HG03196 (cell line): Measurements from ENCODE around the gene RGS1.

Source experiments
- ATAC-seq: cut with Tn5 transposase; IDR thresholded peaks from one replicate; pipeline ENCODE4 v1.9.1; 2021; ENCODE audit not compliant: unreplicated experiment

Gene RGS1

GRCh38 chr1:192580351-192580962 is 4.9 kb downstream of the RGS1 start:
- ATAC-seq: peak; percentile 36

GRCh38 chr1:192581131-192581927 is 5.8 kb downstream of the RGS1 start:
- ATAC-seq: peak; percentile 16

GRCh38 chr1:192584866-192585265 is 9.3 kb downstream of the RGS1 start:
- ATAC-seq: no peak

- ATAC-seq: no peak
These were observed 12.1 kb downstream of the RGS1 start for GRCh38 chr1:192587386-192588266.

GRCh38 chr1:192588546-192588945 is 13.0 kb downstream of the RGS1 start:
- ATAC-seq: no peak

- ATAC-seq: no peak
These were observed 14.2 kb downstream of the RGS1 start for GRCh38 chr1:192589813-192590212.

- ATAC-seq: no peak
These were observed 16.9 kb downstream of the RGS1 start for GRCh38 chr1:192592517-192592916.

- ATAC-seq: no peak
These were observed 17.6 kb downstream of the RGS1 start for GRCh38 chr1:192592981-192593708.

- no peak for ATAC-seq
These were observed 19.7 kb downstream of the RGS1 start for GRCh38 chr1:192595299-192595698.

GRCh38 chr1:192598589-192598988 is 23.0 kb downstream of the RGS1 start:
- no peak for ATAC-seq

- ATAC-seq: no peak
These were observed 24.7 kb downstream of the RGS1 start for GRCh38 chr1:192600275-192600674.

- peak; percentile 45 for ATAC-seq
These were observed 25.6 kb downstream of the RGS1 start for GRCh38 chr1:192601143-192601542.

GRCh38 chr1:192601567-192601966 is 26.0 kb downstream of the RGS1 start:
- no peak for ATAC-seq

GRCh38 chr1:192602757-192603156 is 27.2 kb downstream of the RGS1 start:
- no peak for ATAC-seq

- no peak for ATAC-seq
These were observed 27.7 kb downstream of the RGS1 start for GRCh38 chr1:192603218-192603787.

- ATAC-seq: no peak
These were observed 29.5 kb downstream of the RGS1 start for GRCh38 chr1:192604979-192605620.

GRCh38 chr1:192608671-192609070 is 33.1 kb downstream of the RGS1 start:
- ATAC-seq: no peak

GRCh38 chr1:192609110-192610079 is 33.8 kb downstream of the RGS1 start:
- ATAC-seq: peak; percentile 98
